VCaP (cell line): Measurements from ENCODE around the gene ARSK.
A peak's percentile ranks its signal among the peaks of the same experiment; 100 is the strongest.

Source experiments
- H3K27ac ChIP-seq: fragments of 450-650 bp; 2 replicates; pipeline ENCODE4 v1.5.1; 2017
- TF ChIP-seq, protein P1 (sequence below): fragments of 450-650 bp; conservative IDR thresholded peaks from 2 replicates; pipeline ENCODE4 v1.5.1; 2017; ENCODE audit warnings: mild to moderate bottlenecking, moderate library complexity

Gene ARSK

DNA sequence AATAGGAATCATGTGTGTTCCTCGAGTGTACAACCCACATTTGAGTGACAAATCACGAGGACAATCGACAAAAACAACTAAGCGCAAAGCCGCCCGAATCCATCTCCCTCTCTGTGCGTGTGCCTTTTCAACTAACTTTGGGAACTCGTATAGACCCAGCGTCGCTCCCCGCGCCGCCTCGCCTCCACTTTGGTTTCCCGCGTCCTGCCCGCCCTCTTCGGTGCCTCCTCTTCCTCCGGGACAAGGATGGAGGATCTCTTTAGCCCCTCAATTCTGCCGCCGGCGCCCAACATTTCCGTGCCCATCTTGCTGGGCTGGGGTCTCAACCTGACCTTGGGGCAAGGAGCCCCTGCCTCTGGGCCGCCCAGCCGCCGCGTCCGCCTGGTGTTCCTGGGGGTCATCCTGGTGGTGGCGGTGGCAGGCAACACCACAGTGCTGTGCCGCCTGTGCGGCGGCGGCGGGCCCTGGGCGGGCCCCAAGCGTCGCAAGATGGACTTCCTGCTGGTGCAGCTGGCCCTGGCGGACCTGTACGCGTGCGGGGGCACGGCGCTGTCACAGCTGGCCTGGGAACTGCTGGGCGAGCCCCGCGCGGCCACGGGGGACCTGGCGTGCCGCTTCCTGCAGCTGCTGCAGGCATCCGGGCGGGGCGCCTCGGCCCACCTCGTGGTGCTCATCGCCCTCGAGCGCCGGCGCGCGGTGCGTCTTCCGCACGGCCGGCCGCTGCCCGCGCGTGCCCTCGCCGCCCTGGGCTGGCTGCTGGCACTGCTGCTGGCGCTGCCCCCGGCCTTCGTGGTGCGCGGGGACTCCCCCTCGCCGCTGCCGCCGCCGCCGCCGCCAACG lies 65.3 kb downstream of the ARSK start, which contains the start of gene GPR150:
Gene GPR150 (plus strand): TSS at position 58 of the 840 bp plus-strand sequence. CDS start 189 bp downstream, at position 247.
- TF ChIP-seq, protein P1, sequence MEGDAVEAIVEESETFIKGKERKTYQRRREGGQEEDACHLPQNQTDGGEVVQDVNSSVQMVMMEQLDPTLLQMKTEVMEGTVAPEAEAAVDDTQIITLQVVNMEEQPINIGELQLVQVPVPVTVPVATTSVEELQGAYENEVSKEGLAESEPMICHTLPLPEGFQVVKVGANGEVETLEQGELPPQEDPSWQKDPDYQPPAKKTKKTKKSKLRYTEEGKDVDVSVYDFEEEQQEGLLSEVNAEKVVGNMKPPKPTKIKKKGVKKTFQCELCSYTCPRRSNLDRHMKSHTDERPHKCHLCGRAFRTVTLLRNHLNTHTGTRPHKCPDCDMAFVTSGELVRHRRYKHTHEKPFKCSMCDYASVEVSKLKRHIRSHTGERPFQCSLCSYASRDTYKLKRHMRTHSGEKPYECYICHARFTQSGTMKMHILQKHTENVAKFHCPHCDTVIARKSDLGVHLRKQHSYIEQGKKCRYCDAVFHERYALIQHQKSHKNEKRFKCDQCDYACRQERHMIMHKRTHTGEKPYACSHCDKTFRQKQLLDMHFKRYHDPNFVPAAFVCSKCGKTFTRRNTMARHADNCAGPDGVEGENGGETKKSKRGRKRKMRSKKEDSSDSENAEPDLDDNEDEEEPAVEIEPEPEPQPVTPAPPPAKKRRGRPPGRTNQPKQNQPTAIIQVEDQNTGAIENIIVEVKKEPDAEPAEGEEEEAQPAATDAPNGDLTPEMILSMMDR, result peak; percentile 48
- H3K27ac ChIP-seq, result peak within 1 kb of the TSS; percentile 62

DNA sequence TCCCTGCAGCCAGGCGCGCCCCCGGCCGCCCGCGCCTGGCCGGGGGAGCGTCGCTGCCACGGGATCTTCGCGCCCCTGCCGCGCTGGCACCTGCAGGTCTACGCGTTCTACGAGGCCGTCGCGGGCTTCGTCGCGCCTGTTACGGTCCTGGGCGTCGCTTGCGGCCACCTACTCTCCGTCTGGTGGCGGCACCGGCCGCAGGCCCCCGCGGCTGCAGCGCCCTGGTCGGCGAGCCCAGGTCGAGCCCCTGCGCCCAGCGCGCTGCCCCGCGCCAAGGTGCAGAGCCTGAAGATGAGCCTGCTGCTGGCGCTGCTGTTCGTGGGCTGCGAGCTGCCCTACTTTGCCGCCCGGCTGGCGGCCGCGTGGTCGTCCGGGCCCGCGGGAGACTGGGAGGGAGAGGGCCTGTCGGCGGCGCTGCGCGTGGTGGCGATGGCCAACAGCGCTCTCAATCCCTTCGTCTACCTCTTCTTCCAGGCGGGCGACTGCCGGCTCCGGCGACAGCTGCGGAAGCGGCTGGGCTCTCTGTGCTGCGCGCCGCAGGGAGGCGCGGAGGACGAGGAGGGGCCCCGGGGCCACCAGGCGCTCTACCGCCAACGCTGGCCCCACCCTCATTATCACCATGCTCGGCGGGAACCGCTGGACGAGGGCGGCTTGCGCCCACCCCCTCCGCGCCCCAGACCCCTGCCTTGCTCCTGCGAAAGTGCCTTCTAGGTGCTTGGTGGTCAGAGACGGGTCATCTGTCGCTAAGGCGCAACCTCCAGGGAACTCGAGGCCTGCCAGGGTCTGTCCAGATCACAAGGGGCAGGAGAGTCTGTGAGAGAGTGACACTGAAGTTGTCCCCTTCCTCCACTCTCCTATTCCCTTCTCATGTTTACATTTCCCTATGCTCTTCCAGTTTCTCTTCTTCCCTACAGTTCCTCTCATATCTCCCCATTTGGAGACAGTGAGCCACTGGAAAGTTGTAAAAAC lies 66.3 kb downstream of the ARSK start:
- H3K27ac ChIP-seq, result peak overlapping the region; percentile 62
- TF ChIP-seq, protein P1, result peak; percentile 28; the same call in 1 of the 2 replicates

DNA sequence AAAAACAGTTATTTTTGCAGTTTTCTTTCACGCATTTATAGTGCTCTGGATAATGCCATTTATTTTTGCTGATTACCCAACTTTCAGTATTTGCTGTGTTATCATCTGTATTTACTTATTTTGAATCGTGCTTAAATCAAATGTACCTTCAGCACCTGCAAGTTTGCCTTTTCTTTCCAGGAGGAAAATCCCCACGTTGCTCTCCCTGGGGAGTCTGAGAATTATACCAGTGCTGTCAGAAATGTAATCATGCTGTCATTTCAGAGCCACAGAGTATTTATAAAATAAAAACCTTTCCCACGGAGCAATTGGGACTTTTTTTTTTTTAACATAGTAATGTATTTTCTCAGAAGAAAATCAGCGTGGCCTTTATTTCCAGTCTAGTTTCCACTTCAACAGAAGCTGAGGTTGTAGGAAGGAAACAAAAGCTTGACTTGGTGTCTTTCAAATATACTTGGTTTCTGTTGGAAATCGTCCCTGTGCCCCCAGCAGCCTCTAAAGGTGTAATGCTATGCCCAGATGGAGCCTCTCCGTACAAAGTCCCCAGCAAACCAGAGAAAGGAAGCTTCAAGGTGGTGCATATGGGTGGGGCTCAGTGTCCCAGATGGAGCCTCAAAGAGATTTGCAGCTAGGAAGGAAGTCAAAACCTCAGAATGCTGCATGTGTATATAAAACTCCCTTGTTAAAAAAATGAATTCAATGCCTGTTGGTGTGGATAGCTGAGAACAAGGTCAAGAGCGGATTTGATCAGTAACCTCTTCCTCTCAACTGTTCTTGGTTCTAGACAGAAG lies 67.1 kb downstream of the ARSK start:
- TF ChIP-seq, protein P1, result no peak
- H3K27ac ChIP-seq, result no peak overlapping the region

DNA sequence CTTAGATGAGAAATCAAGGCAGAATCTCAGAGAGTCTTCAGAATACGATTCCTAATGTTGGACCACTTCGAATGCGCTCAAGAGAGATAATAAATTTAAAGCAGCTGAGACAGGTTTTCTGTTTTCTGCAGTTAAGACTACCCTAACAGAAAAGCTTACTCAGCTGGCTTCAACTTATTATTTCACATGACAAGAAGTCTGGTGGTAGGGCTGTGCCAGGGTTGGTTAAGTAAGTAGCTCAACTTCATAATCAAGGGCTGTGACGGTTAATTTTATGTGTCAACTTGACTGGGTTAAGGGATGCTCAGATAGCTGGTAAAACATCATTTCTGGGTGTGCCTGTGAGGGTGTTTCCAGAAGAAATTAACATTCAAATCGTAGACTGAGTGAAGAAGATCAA lies 68.8 kb downstream of the ARSK start:
- TF ChIP-seq, protein P1, result no peak
- no peak overlapping the region for H3K27ac ChIP-seq

DNA sequence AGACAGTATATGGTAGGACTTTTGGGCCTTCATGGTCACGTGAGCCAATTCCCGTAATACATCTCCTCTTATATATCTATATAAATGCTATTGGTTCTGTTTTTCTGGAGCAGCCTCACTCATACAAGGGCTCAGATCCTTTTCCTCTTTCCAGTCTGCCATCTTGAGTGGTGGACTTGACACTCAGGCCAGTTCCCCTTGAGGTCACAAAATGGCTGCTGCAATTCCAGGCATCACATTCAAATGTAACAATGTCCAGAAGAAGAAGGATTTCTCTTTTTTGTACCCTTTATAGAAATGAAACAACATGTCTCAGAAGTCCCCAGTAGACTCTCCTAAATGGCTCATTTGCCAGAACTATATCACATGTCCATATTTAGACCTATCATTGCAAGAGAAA lies 69.5 kb downstream of the ARSK start:
- H3K27ac ChIP-seq, result no peak overlapping the region
- TF ChIP-seq, protein P1, result no peak

DNA sequence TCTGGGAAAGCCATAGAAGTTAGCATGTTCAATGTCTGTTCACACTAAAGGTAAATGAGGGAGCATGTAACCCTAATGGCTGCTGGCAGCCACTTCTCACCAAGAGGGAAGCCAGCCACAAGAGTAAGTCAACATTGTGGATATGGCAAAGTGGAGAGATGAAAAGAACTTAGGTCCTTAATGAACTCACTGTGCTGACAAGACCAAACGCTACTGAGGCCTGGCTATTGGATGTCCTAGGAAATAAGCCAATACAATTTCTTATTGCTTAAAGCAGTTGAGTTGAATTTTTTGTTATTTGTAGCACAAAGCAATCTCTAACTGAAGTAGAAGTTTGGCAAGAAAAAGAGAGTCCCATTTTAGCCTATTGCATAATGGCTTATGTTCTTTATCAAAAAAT lies 71.8 kb downstream of the ARSK start:
- TF ChIP-seq, protein P1, result no peak
- no peak overlapping the region for H3K27ac ChIP-seq
